BE2C (cell line): ENCODE measurements around the gene COL19A1.
A peak's percentile ranks its signal among the peaks of the same experiment; 100 is the strongest.

ENCODE experiments used
- DNase-seq: peaks from one replicate; pipeline ENCODE4 v3.0.0-alpha.2; 2020
- H3K27me3 ChIP-seq: fragments of 250-450 bp; sonication (Bioruptor Pico); 2 replicates; pipeline ENCODE4 v1.5.1; 2020; ENCODE audit warnings: mild to moderate bottlenecking
- H3K36me3 ChIP-seq: fragments of 250-450 bp; sonication (Bioruptor Pico); 2 replicates; pipeline ENCODE4 v1.5.1; 2020; ENCODE audit warnings: mild to moderate bottlenecking
- H3K4me1 ChIP-seq: fragments of 250-450 bp; sonication (Bioruptor Pico); 2 replicates; pipeline ENCODE4 v1.5.1; 2020
- H3K4me3 ChIP-seq: 2 replicates; pipeline ENCODE4 v1.5.1; 2011; ENCODE audit warnings: low read depth, low read length
- H3K9me3 ChIP-seq: fragments of 250-450 bp; sonication (Bioruptor Pico); 2 replicates; pipeline ENCODE4 v1.5.1; 2020
- CTCF ChIP-seq: IDR thresholded peaks from 2 replicates; pipeline ENCODE4 v1.5.1; 2012; ENCODE audit warnings: mild to moderate bottlenecking, low read depth, low read length

The COL19A1 gene

GRCh38 chr6:70164556-70164955 is 298.2 kb downstream of the COL19A1 start:
- Histone ChIP-seq H3K9me3 (no peaks in the 10 kb centered on the region), H3K4me3 (no peak overlapping the region), H3K36me3 (no peaks in the 10 kb centered on the region), H3K27me3 (no peaks in the 10 kb centered on the region), H3K4me1 (0 out of 2 replicates have a peak, but pooled peaks cover 2% of the 10 kb centered on the region)
- no peak for TF ChIP-seq CTCF
- no peak for DNase-seq

GRCh38 chr6:70166088-70166958 is 300.0 kb downstream of the COL19A1 start:
- H3K4me3 ChIP-seq: peak overlapping the region; percentile 68
- DNase-seq: peak; percentile 78
- peak; percentile 92 for TF ChIP-seq CTCF

GRCh38 chr6:70168681-70169377 is 302.5 kb downstream of the COL19A1 start:
- H3K9me3 ChIP-seq: no peaks in the 10 kb centered on the region
- no peak overlapping the region for H3K4me3 ChIP-seq
- TF ChIP-seq CTCF: no peak
- no peak for DNase-seq
- H3K36me3 ChIP-seq: no peaks in the 10 kb centered on the region
- 0 out of 2 replicates have a peak, but pooled peaks cover 2% of the 10 kb centered on the region for H3K4me1 ChIP-seq
- no peaks in the 10 kb centered on the region for H3K27me3 ChIP-seq

More at GRCh38 chr6:70166088-70166958, 300.0 kb downstream of the COL19A1 start:
- Histone ChIP-seq H3K27me3 (no peaks in the 10 kb centered on the region), H3K9me3 (no peaks in the 10 kb centered on the region), H3K36me3 (no peaks in the 10 kb centered on the region), H3K4me1 (0 out of 2 replicates have a peak, but pooled peaks cover 2% of the 10 kb centered on the region)

GRCh38 chr6:70171236-70171635 is 304.9 kb downstream of the COL19A1 start:
- H3K27me3 ChIP-seq: no peaks in the 10 kb centered on the region
- 0 out of 2 replicates have a peak, but pooled peaks cover 2% of the 10 kb centered on the region for H3K4me1 ChIP-seq
- DNase-seq: no peak
- H3K9me3 ChIP-seq: no peaks in the 10 kb centered on the region
- TF ChIP-seq CTCF: no peak
- no peak overlapping the region for H3K4me3 ChIP-seq
- H3K36me3 ChIP-seq: no peaks in the 10 kb centered on the region

- no peak for TF ChIP-seq CTCF
- Histone ChIP-seq H3K9me3 (no peaks in the 10 kb centered on the region), H3K4me1 (no peaks in the 10 kb centered on the region), H3K27me3 (no peaks in the 10 kb centered on the region), H3K36me3 (no peaks in the 10 kb centered on the region), H3K4me3 (no peak overlapping the region)
- no peak for DNase-seq
These were observed 305.9 kb downstream of the COL19A1 start for GRCh38 chr6:70172252-70172651.
